ENCODE measurements around the gene RPL35. TPM values are rescaled to one million over a fixed set of nuclear protein-coding genes. Genes with fewer than 3 reads are reported as not detected.

The RPL35 gene
- total RNA-seq, 4 donors from 2014 or later = 1,125 to 3,077 (median 1,901) TPM

- intact Hi-C loops (cut with DNase I) = no loop called here
- no peaks in the 10 kb centered on the region for H3K9me3 ChIP-seq
- no peaks in the 10 kb centered on the region for H3K27me3 ChIP-seq
- 95% methylated on average over 5 of the region's 13 CpGs for WGBS
- DNase-seq (ENCODE audit: extremely low spot score) = no peak
- peaks cover 63 to 100% (median 96%) of the 10 kb centered on the region in 4 donors for H3K36me3 ChIP-seq
- no peak overlapping the region for H3K4me3 ChIP-seq
- TF ChIP-seq POLR2A (IDR thresholded peaks at IDR 0.05; ENCODE audit: low read depth) (no peak), EP300 (IDR thresholded peaks at IDR 0.05) (no peak)
- no peak overlapping the region for H3K27ac ChIP-seq (replicated peaks in 1 of 4)
- no peaks in the 10 kb centered on the region for H3K4me1 ChIP-seq
These were observed 27.2 kb upstream of the RPL35 start for GRCh38 chr9:124889006-124889405.

GRCh38 chr9:124887832-124888231 lies 26.1 kb upstream of the RPL35 start:
- H3K27me3 ChIP-seq = no peaks in the 10 kb centered on the region
- no peak overlapping the region for H3K4me3 ChIP-seq
- no peak for DNase-seq (ENCODE audit: extremely low spot score)
- no peaks in the 10 kb centered on the region for H3K4me1 ChIP-seq
- intact Hi-C loops (cut with DNase I) = no loop called here
- H3K36me3 ChIP-seq = peaks cover 63 to 100% (median 95%) of the 10 kb centered on the region in 4 donors
- TF ChIP-seq POLR2AphosphoS5 (IDR thresholded peaks at IDR 0.05) = no peak
- no peak for TF ChIP-seq CTCF (IDR thresholded peaks at IDR 0.05)
- no peak for TF ChIP-seq EP300 (IDR thresholded peaks at IDR 0.05)
- no peak for TF ChIP-seq POLR2A (IDR thresholded peaks at IDR 0.05; ENCODE audit: low read depth)
- no peaks in the 10 kb centered on the region for H3K9me3 ChIP-seq
- 88% methylated on average over 5 of the region's 5 CpGs for WGBS
- H3K27ac ChIP-seq (replicated peaks in 1 of 4) = no peak overlapping the region

GRCh38 chr9:124886866-124887492 lies 25.2 kb upstream of the RPL35 start:
- no peak overlapping the region for H3K27ac ChIP-seq (replicated peaks in 1 of 4)
- no peaks in the 10 kb centered on the region for H3K4me1 ChIP-seq
- intact Hi-C loops (cut with DNase I) = no loop called here
- H3K9me3 ChIP-seq = no peaks in the 10 kb centered on the region
- 88% methylated on average over 17 of the region's 17 CpGs for WGBS
- TF ChIP-seq POLR2AphosphoS5 (IDR thresholded peaks at IDR 0.05) (no peak), EP300 (IDR thresholded peaks at IDR 0.05) (no peak), CTCF (IDR thresholded peaks at IDR 0.05) (no peak), POLR2A (IDR thresholded peaks at IDR 0.05; ENCODE audit: low read depth) (no peak)
- no peak for DNase-seq (ENCODE audit: extremely low spot score)
- H3K4me3 ChIP-seq = no peak overlapping the region
- peaks cover 60 to 99% (median 95%) of the 10 kb centered on the region in 4 donors for H3K36me3 ChIP-seq
- H3K27me3 ChIP-seq = no peaks in the 10 kb centered on the region

GRCh38 chr9:124886461-124886860 lies 24.7 kb upstream of the RPL35 start:
- WGBS = 86% methylated on average over 10 of the region's 10 CpGs
- H3K9me3 ChIP-seq = no peaks in the 10 kb centered on the region
- H3K27ac ChIP-seq (replicated peaks in 1 of 4) = no peak overlapping the region
- intact Hi-C loops (cut with DNase I) = no loop called here
- H3K27me3 ChIP-seq = no peaks in the 10 kb centered on the region
- no peak overlapping the region for H3K4me3 ChIP-seq
- no peak for TF ChIP-seq EP300 (IDR thresholded peaks at IDR 0.05)
- no peak for TF ChIP-seq POLR2A (IDR thresholded peaks at IDR 0.05; ENCODE audit: low read depth)
- TF ChIP-seq POLR2AphosphoS5 (IDR thresholded peaks at IDR 0.05) = no peak
- no peak for TF ChIP-seq CTCF (IDR thresholded peaks at IDR 0.05)
- DNase-seq (ENCODE audit: extremely low spot score) = no peak
- no peaks in the 10 kb centered on the region for H3K4me1 ChIP-seq
- peaks cover 65 to 99% (median 95%) of the 10 kb centered on the region in 4 donors for H3K36me3 ChIP-seq

GRCh38 chr9:124885551-124885950 lies 23.8 kb upstream of the RPL35 start:
- intact Hi-C loops (cut with DNase I) = no loop called here
- Histone ChIP-seq H3K4me3 (no peak overlapping the region), H3K27ac (replicated peaks in 1 of 4) (no peak overlapping the region), H3K9me3 (no peaks in the 10 kb centered on the region), H3K27me3 (no peaks in the 10 kb centered on the region), H3K4me1 (peaks cover 0 to under 1% (median 0%) of the 10 kb centered on the region in 4 donors), H3K36me3 (peaks cover 66 to 99% (median 95%) of the 10 kb centered on the region in 4 donors)
- TF ChIP-seq EP300 (IDR thresholded peaks at IDR 0.05) = no peak
- no peak for TF ChIP-seq CTCF (IDR thresholded peaks at IDR 0.05)
- no peak for TF ChIP-seq POLR2AphosphoS5 (IDR thresholded peaks at IDR 0.05)
- TF ChIP-seq POLR2A (IDR thresholded peaks at IDR 0.05; ENCODE audit: low read depth) = no peak
- no peak for DNase-seq (ENCODE audit: extremely low spot score)
- 96% methylated on average over 4 of the region's 4 CpGs for WGBS
